Prostate gland (tissue), 2 donors: ENCODE results near the gene SLC37A4.

Source experiments
- CTCF ChIP-seq, 4 experiments: fragments of 200-600 bp in 2 of 4; fragments of 450-650 bp in 2 of 4; sonication (generic) in 2 of 4; IDR thresholded peaks; 1 replicate in 3 of 4; 2 replicates in 1 of 4; pipeline ENCODE4 v1.5.1; 2016 to 2019; ENCODE audit warnings: antibody characterized with exemption in 4 of 4, mild to moderate bottlenecking in 2 of 4, moderate library complexity in 2 of 4
- POLR2A ChIP-seq: fragments of 450-650 bp; IDR thresholded peaks from one replicate; pipeline ENCODE4 v1.6.1; 2016; ENCODE audit warnings: antibody characterized with exemption, mild to moderate bottlenecking

- no peak for TF ChIP-seq CTCF (IDR thresholded peaks at IDR 0.05)
- TF ChIP-seq POLR2A, result no peak
Observed at GRCh38 chr11:118979434-118979833, 51.2 kb downstream of the SLC37A4 start.
